HG03432 (cell line): Measurements from ENCODE around the gene CFP.
"Not testable (repeated sequence)": the region's sequence is repeated elsewhere in the genome, so short reads cannot be mapped to it uniquely, and the experiment has no call there.

Experiments used
- ATAC-seq: cut with Tn5 transposase; IDR thresholded peaks from one replicate; pipeline ENCODE4 v1.9.1; 2021; ENCODE audit warnings: mild to moderate bottlenecking, moderate library complexity; ENCODE audit not compliant: unreplicated experiment

The CFP gene

GRCh38 chrX:47607091-47607490, 22.6 kb downstream of the CFP start:
- no peak for ATAC-seq

GRCh38 chrX:47605024-47605423, 24.7 kb downstream of the CFP start:
- ATAC-seq, result no peak

GRCh38 chrX:47603125-47603524, 26.6 kb downstream of the CFP start:
- not testable (repeated sequence) for ATAC-seq

- ATAC-seq, result no peak
These were observed 32.5 kb downstream of the CFP start for GRCh38 chrX:47597222-47597621.

GRCh38 chrX:47596256-47596655, 33.5 kb downstream of the CFP start:
- no peak for ATAC-seq

GRCh38 chrX:47595716-47596251, 33.9 kb downstream of the CFP start:
- ATAC-seq, result no peak

GRCh38 chrX:47593522-47593921, 36.2 kb downstream of the CFP start:
- no peak for ATAC-seq

GRCh38 chrX:47590984-47591383, 38.7 kb downstream of the CFP start:
- no peak for ATAC-seq

- ATAC-seq, result no peak
These were observed 41.6 kb downstream of the CFP start for GRCh38 chrX:47587906-47588735.

- no peak for ATAC-seq
These were observed 42.4 kb downstream of the CFP start for GRCh38 chrX:47587091-47587891.

GRCh38 chrX:47586043-47586787, 43.5 kb downstream of the CFP start:
- no peak for ATAC-seq

GRCh38 chrX:47585273-47585672, 44.5 kb downstream of the CFP start:
- no peak for ATAC-seq

GRCh38 chrX:47584714-47585113, 45.0 kb downstream of the CFP start:
- no peak for ATAC-seq

GRCh38 chrX:47583240-47583861, 46.4 kb downstream of the CFP start:
- ATAC-seq, result no peak

GRCh38 chrX:47581731-47582647, 47.7 kb downstream of the CFP start, which contains the start of gene TIMP1:
Gene TIMP1 (plus strand): TSS chrX:47582436. CDS start chrX:47583416, 980 bp downstream.
- peak; percentile 96 for ATAC-seq

- ATAC-seq, result no peak
These were observed 50.2 kb downstream of the CFP start for GRCh38 chrX:47579537-47579936.

- no peak for ATAC-seq
These were observed 51.0 kb downstream of the CFP start for GRCh38 chrX:47578692-47579091.

- no peak for ATAC-seq
These were observed 51.8 kb downstream of the CFP start for GRCh38 chrX:47577901-47578300.

GRCh38 chrX:47577424-47577823, 52.3 kb downstream of the CFP start:
- no peak for ATAC-seq
